Measurements from ENCODE around the gene TMEM82.

Gene TMEM82

GRCh38 chr1:15704526-15705183 is 37.6 kb upstream of the TMEM82 start:
- Histone ChIP-seq H3K9ac (no peak overlapping the region), H3K4me2 (no peak overlapping the region), H4K20me1 (peaks cover 95% of the 10 kb centered on the region), H3K27me3 (no peaks in the 10 kb centered on the region), H3K27ac (no peak overlapping the region), H3K9me3 (no peaks in the 10 kb centered on the region), H3K36me3 (peaks cover 65% of the 10 kb centered on the region), H3K4me3 (no peak overlapping the region), H3K4me1 (peaks cover 22% of the 10 kb centered on the region)
- no peak for TF ChIP-seq Cebpa-rat (IDR thresholded peaks at IDR 0.05)

GRCh38 chr1:15705184-15705566 is 37.1 kb upstream of the TMEM82 start:
- H3K27me3 ChIP-seq = no peaks in the 10 kb centered on the region
- H3K9ac ChIP-seq = no peak overlapping the region
- no peak for TF ChIP-seq Cebpa-rat (IDR thresholded peaks at IDR 0.05)
- H4K20me1 ChIP-seq = peaks cover 95% of the 10 kb centered on the region
- H3K9me3 ChIP-seq = no peaks in the 10 kb centered on the region
- no peak overlapping the region for H3K4me2 ChIP-seq
- no peak overlapping the region for H3K27ac ChIP-seq
- peaks cover 17% of the 10 kb centered on the region for H3K4me1 ChIP-seq
- peaks cover 65% of the 10 kb centered on the region for H3K36me3 ChIP-seq
- H3K4me3 ChIP-seq = no peak overlapping the region

- H3K36me3 ChIP-seq = peaks cover 60% of the 10 kb centered on the region
- H3K9me3 ChIP-seq = no peaks in the 10 kb centered on the region
Measured at GRCh38 chr1:15706751-15707150, 35.5 kb upstream of the TMEM82 start.

GRCh38 chr1:15707239-15707925 is 34.9 kb upstream of the TMEM82 start:
- TF ChIP-seq Cebpa-rat (IDR thresholded peaks at IDR 0.05) = no peak
- H3K9ac ChIP-seq = no peak overlapping the region
- no peaks in the 10 kb centered on the region for H3K27me3 ChIP-seq
- H3K4me2 ChIP-seq = no peak overlapping the region
- H3K36me3 ChIP-seq = peaks cover 54% of the 10 kb centered on the region
- H3K9me3 ChIP-seq = no peaks in the 10 kb centered on the region
- no peak overlapping the region for H3K27ac ChIP-seq
- no peak overlapping the region for H3K4me3 ChIP-seq
- peaks cover 11% of the 10 kb centered on the region; the same call in 1 of the 2 replicates for H3K4me1 ChIP-seq
- peaks cover 98% of the 10 kb centered on the region for H4K20me1 ChIP-seq

More at GRCh38 chr1:15706751-15707150, 35.5 kb upstream of the TMEM82 start:
- H3K9ac ChIP-seq = no peak overlapping the region
- H3K4me1 ChIP-seq = peaks cover 11% of the 10 kb centered on the region; the same call in 1 of the 2 replicates
- no peaks in the 10 kb centered on the region for H3K27me3 ChIP-seq
- H4K20me1 ChIP-seq = peaks cover 98% of the 10 kb centered on the region
- no peak overlapping the region for H3K4me2 ChIP-seq
- no peak overlapping the region for H3K27ac ChIP-seq
- H3K4me3 ChIP-seq = no peak overlapping the region
- TF ChIP-seq Cebpa-rat (IDR thresholded peaks at IDR 0.05) = no peak

GRCh38 chr1:15708486-15709137 is 33.7 kb upstream of the TMEM82 start:
- Histone ChIP-seq H4K20me1 (peaks cover 98% of the 10 kb centered on the region), H3K9me3 (no peaks in the 10 kb centered on the region), H3K36me3 (peaks cover 42% of the 10 kb centered on the region), H3K4me1 (peaks cover 11% of the 10 kb centered on the region; the same call in 1 of the 2 replicates), H3K4me3 (no peak overlapping the region), H3K27me3 (no peaks in the 10 kb centered on the region), H3K27ac (no peak overlapping the region), H3K4me2 (no peak overlapping the region), H3K9ac (no peak overlapping the region)
- no peak for TF ChIP-seq Cebpa-rat (IDR thresholded peaks at IDR 0.05)

GRCh38 chr1:15709226-15709625 is 33.1 kb upstream of the TMEM82 start:
- Histone ChIP-seq H3K4me2 (no peak overlapping the region), H3K27me3 (no peaks in the 10 kb centered on the region), H4K20me1 (peaks cover 100% of the 10 kb centered on the region), H3K9ac (no peak overlapping the region), H3K36me3 (peaks cover 39% of the 10 kb centered on the region), H3K4me1 (peaks cover 11% of the 10 kb centered on the region; the same call in 1 of the 2 replicates), H3K27ac (no peak overlapping the region), H3K9me3 (no peaks in the 10 kb centered on the region), H3K4me3 (no peak overlapping the region)
- TF ChIP-seq Cebpa-rat (IDR thresholded peaks at IDR 0.05) = no peak

GRCh38 chr1:15712168-15712567 is 30.1 kb upstream of the TMEM82 start:
- Histone ChIP-seq H3K27ac (no peak overlapping the region), H3K27me3 (no peaks in the 10 kb centered on the region), H3K4me3 (no peak overlapping the region), H3K9me3 (no peaks in the 10 kb centered on the region), H3K4me1 (peaks cover 6% of the 10 kb centered on the region; the same call in 1 of the 2 replicates), H3K4me2 (no peak overlapping the region), H3K36me3 (peaks cover 37% of the 10 kb centered on the region), H4K20me1 (peaks cover 100% of the 10 kb centered on the region), H3K9ac (no peak overlapping the region)
- TF ChIP-seq Cebpa-rat (IDR thresholded peaks at IDR 0.05) = no peak

- Histone ChIP-seq H4K20me1 (peaks cover 94% of the 10 kb centered on the region), H3K27ac (no peak overlapping the region), H3K4me1 (no peaks in the 10 kb centered on the region), H3K36me3 (peaks cover 46% of the 10 kb centered on the region), H3K9ac (no peak overlapping the region), H3K9me3 (no peaks in the 10 kb centered on the region), H3K27me3 (no peaks in the 10 kb centered on the region), H3K4me2 (no peak overlapping the region), H3K4me3 (no peak overlapping the region)
- no peak for TF ChIP-seq Cebpa-rat (IDR thresholded peaks at IDR 0.05)
Measured at GRCh38 chr1:15714406-15715136, 27.7 kb upstream of the TMEM82 start.

- no peaks in the 10 kb centered on the region for H3K9me3 ChIP-seq
- no peaks in the 10 kb centered on the region for H3K27me3 ChIP-seq
- H3K9ac ChIP-seq = no peak overlapping the region
- no peak overlapping the region for H3K4me2 ChIP-seq
- H4K20me1 ChIP-seq = peaks cover 74% of the 10 kb centered on the region
- H3K27ac ChIP-seq = no peak overlapping the region
- H3K4me1 ChIP-seq = no peaks in the 10 kb centered on the region
- peaks cover 75% of the 10 kb centered on the region for H3K36me3 ChIP-seq
- TF ChIP-seq Cebpa-rat (IDR thresholded peaks at IDR 0.05) = no peak
- H3K4me3 ChIP-seq = no peak overlapping the region
Measured at GRCh38 chr1:15717418-15718125, 24.7 kb upstream of the TMEM82 start.

Measured in BLaER1 (cell line).